ENCODE measurements around the gene SLC24A4.
"Not testable (repeated sequence)": the region's sequence is repeated elsewhere in the genome, so short reads cannot be mapped to it uniquely, and the experiment has no call there.

SLC24A4 gene

DNA sequence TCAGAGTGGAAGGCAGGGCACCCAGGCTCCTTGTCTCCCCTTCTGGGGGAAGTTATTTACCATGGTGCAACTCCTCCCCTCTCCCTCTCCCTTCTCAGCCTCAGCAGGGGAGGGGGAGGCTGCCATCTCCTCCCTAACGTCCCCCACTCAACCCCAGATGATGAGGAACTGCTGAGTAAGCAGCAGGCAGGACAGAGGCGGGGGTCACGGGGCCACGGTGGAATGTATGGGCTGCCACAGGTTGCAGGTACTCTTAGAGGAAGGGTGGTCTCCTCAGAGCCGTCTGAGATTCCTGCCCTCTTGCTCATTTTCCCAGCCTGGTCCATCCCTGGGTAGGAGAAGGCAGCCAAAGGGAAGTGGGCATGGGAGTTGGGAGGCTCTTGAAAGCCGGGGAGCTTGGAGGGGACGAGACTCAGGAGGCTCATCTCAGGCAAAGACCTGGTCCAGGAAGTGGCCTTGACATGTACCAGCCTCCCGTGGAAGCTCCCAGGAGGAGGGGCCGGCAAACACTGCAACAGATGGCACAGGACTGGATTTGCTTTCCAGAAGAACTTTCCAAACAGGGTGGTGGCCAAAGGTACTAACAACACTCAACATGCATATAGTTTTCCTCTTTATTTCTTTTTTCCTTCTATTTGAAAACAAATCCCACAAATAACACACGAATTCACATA lies 209.7 kb downstream of the SLC24A4 start:
- H3K4me3 ChIP-seq (ENCODE audit: low read length), result no peak overlapping the region
- no peaks in the 10 kb centered on the region for H3K79me2 ChIP-seq (ENCODE audit: control insufficient read depth, low read length)
- TF ChIP-seq EZH2phosphoT487 (IDR thresholded peaks at IDR 0.05; ENCODE audit: borderline replicate concordance, low read length), result no peak
- TF ChIP-seq, protein P1, sequence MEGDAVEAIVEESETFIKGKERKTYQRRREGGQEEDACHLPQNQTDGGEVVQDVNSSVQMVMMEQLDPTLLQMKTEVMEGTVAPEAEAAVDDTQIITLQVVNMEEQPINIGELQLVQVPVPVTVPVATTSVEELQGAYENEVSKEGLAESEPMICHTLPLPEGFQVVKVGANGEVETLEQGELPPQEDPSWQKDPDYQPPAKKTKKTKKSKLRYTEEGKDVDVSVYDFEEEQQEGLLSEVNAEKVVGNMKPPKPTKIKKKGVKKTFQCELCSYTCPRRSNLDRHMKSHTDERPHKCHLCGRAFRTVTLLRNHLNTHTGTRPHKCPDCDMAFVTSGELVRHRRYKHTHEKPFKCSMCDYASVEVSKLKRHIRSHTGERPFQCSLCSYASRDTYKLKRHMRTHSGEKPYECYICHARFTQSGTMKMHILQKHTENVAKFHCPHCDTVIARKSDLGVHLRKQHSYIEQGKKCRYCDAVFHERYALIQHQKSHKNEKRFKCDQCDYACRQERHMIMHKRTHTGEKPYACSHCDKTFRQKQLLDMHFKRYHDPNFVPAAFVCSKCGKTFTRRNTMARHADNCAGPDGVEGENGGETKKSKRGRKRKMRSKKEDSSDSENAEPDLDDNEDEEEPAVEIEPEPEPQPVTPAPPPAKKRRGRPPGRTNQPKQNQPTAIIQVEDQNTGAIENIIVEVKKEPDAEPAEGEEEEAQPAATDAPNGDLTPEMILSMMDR (IDR thresholded peaks at IDR 0.05; ENCODE audit: low read depth, low read length, poor library complexity, severe bottlenecking), result no peak
- no peaks in the 10 kb centered on the region for H3K9me3 ChIP-seq (ENCODE audit: control insufficient read depth, insufficient read depth, low read length)
- H3K27ac ChIP-seq (ENCODE audit: low read depth, low read length), result no peak overlapping the region
- H3K9me2 ChIP-seq (replicated peaks; ENCODE audit: control insufficient read depth, low read length), result no peaks in the 10 kb centered on the region
- H3K4me1 ChIP-seq (ENCODE audit: control insufficient read depth, low read length), result no peaks in the 10 kb centered on the region
- H4K20me1 ChIP-seq (ENCODE audit: control insufficient read depth, insufficient read depth, low read depth, low read length), result no peaks in the 10 kb centered on the region
- no peaks in the 10 kb centered on the region for H3F3A ChIP-seq (ENCODE audit: control insufficient read depth, insufficient read depth)
- no peaks in the 10 kb centered on the region for H3K36me3 ChIP-seq (ENCODE audit: control insufficient read depth, low read length)
- no peak overlapping the region for H3K4me2 ChIP-seq (ENCODE audit: low read length)
- H3K27me3 ChIP-seq (ENCODE audit: control insufficient read depth, low read length), result no peaks in the 10 kb centered on the region; the same call in 1 of the 2 replicates

DNA sequence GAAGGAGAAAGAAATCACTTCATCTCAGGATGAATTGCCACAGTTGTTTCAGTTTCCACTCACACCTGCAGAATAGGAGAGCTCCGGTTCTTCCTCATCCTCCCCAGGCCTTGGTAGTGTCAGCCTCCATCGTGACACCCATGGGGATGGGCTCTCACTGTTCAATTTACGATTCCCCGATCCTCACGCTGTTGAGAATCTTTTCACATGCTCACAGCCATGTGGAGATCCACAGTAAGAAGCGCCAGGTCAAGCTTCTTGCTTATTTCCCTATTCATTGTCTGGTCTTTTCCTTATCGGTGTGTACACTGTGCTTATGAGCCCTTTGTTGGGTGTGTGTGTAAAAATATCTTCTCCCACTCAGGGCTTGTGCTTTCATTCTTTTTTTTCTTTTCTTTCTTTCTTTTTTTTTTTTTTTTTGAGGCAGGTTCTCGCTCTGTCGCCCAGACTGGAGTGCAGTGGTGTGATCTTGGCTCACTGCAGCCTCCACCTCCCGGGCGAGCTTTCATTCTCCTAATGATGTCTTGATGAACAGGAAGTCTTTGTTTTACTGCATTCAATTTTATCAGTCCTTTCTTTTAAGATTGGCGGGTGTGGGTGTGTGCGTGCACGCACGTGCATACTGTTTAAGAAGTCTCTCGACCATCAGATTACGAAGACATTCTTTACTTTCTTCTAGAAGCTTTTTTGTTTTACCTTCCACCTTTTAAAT lies 212.1 kb downstream of the SLC24A4 start:
- Histone ChIP-seq H3K4me1 (ENCODE audit: control insufficient read depth, low read length) (peaks cover 10% of the 10 kb centered on the region), H3K4me3 (ENCODE audit: low read length) (no peak overlapping the region), H3K79me2 (ENCODE audit: control insufficient read depth, low read length) (no peaks in the 10 kb centered on the region), H3K27me3 (ENCODE audit: control insufficient read depth, low read length) (no peaks in the 10 kb centered on the region; the same call in 1 of the 2 replicates), H3K4me2 (ENCODE audit: low read length) (no peak overlapping the region), H3K36me3 (ENCODE audit: control insufficient read depth, low read length) (no peaks in the 10 kb centered on the region), H3K27ac (ENCODE audit: low read depth, low read length) (no peak overlapping the region), H3K9me2 (replicated peaks; ENCODE audit: control insufficient read depth, low read length) (no peaks in the 10 kb centered on the region), H3F3A (ENCODE audit: control insufficient read depth, insufficient read depth) (no peaks in the 10 kb centered on the region), H4K20me1 (ENCODE audit: control insufficient read depth, insufficient read depth, low read depth, low read length) (no peaks in the 10 kb centered on the region), H3K9me3 (ENCODE audit: control insufficient read depth, insufficient read depth, low read length) (no peaks in the 10 kb centered on the region)
- TF ChIP-seq, protein P1 (IDR thresholded peaks at IDR 0.05; ENCODE audit: low read depth, low read length, poor library complexity, severe bottlenecking), result no peak
- no peak for TF ChIP-seq EZH2phosphoT487 (IDR thresholded peaks at IDR 0.05; ENCODE audit: borderline replicate concordance, low read length)

- not testable (repeated sequence) for H3K4me1 ChIP-seq (ENCODE audit: control insufficient read depth, low read length); H3K4me2 ChIP-seq (ENCODE audit: low read length); H3K36me3 ChIP-seq (ENCODE audit: control insufficient read depth, low read length); H3K4me3 ChIP-seq (ENCODE audit: low read length); H3K27ac ChIP-seq (ENCODE audit: low read depth, low read length); H3K9me3 ChIP-seq (ENCODE audit: control insufficient read depth, insufficient read depth, low read length); H3K9me2 ChIP-seq (replicated peaks; ENCODE audit: control insufficient read depth, low read length); H3K27me3 ChIP-seq (ENCODE audit: control insufficient read depth, low read length); H3K79me2 ChIP-seq (ENCODE audit: control insufficient read depth, low read length); H3F3A ChIP-seq (ENCODE audit: control insufficient read depth, insufficient read depth); H4K20me1 ChIP-seq (ENCODE audit: control insufficient read depth, insufficient read depth, low read depth, low read length)
These were observed 213.3 kb downstream of the SLC24A4 start for GRCh38 chr14:92536231-92536630.

GRCh38 chr14:92538412-92538985 lies 215.5 kb downstream of the SLC24A4 start:
- Histone ChIP-seq H3K9me2 (replicated peaks; ENCODE audit: control insufficient read depth, low read length) (no peaks in the 10 kb centered on the region), H3K27me3 (ENCODE audit: control insufficient read depth, low read length) (peaks cover 4% of the 10 kb centered on the region; the same call in 1 of the 2 replicates), H3K36me3 (ENCODE audit: control insufficient read depth, low read length) (no peaks in the 10 kb centered on the region), H4K20me1 (ENCODE audit: control insufficient read depth, insufficient read depth, low read depth, low read length) (no peaks in the 10 kb centered on the region), H3K27ac (ENCODE audit: low read depth, low read length) (no peak overlapping the region), H3K4me3 (ENCODE audit: low read length) (no peak overlapping the region), H3K4me1 (ENCODE audit: control insufficient read depth, low read length) (peaks cover 10% of the 10 kb centered on the region), H3K9me3 (ENCODE audit: control insufficient read depth, insufficient read depth, low read length) (no peaks in the 10 kb centered on the region), H3K79me2 (ENCODE audit: control insufficient read depth, low read length) (no peaks in the 10 kb centered on the region), H3K4me2 (ENCODE audit: low read length) (0 out of 2 replicates have a peak overlapping the region, but pooled peaks have one; percentile 9), H3F3A (ENCODE audit: control insufficient read depth, insufficient read depth) (no peaks in the 10 kb centered on the region)
- no peak for TF ChIP-seq EZH2phosphoT487 (IDR thresholded peaks at IDR 0.05; ENCODE audit: borderline replicate concordance, low read length)
- TF ChIP-seq, protein P1 (IDR thresholded peaks at IDR 0.05; ENCODE audit: low read depth, low read length, poor library complexity, severe bottlenecking), result no peak
